Ascending aorta (tissue), 2 donors: ENCODE results near the gene XYLT1. TPM values are rescaled to one million over a fixed set of nuclear protein-coding genes. Genes with fewer than 3 reads are reported as not detected.

Source experiments
- DNase-seq, 2 donors: peaks; one replicate each; pipeline ENCODE4 v3.0.0-alpha.2; 2019; ENCODE audit warnings: low spot score in 2 of 2
- H3K27ac ChIP-seq, 2 donors: fragments of 200-600 bp; sonication (generic); one replicate each; pipeline ENCODE4 v1.5.1; 2016 to 2017; ENCODE audit warnings: mild to moderate bottlenecking in 1 of 2
- H3K27me3 ChIP-seq: fragments of 200-600 bp; sonication (generic); one replicate; pipeline ENCODE4 v1.5.1; 2017
- H3K36me3 ChIP-seq, 2 donors: fragments of 200-600 bp; sonication (generic); one replicate each; pipeline ENCODE4 v1.5.1; 2016
- H3K4me1 ChIP-seq, 2 donors: fragments of 200-600 bp; sonication (generic); one replicate each; pipeline ENCODE4 v1.5.1; 2016 to 2017; ENCODE audit warnings: mild to moderate bottlenecking in 1 of 2
- H3K4me3 ChIP-seq, 2 donors: fragments of 200-600 bp; sonication (generic); one replicate each; pipeline ENCODE4 v1.5.1; 2016 to 2017; ENCODE audit warnings: mild to moderate bottlenecking in 1 of 2
- H3K9me3 ChIP-seq, 2 donors: fragments of 200-600 bp; sonication (generic); one replicate each; pipeline ENCODE4 v1.5.1; 2016
- intact Hi-C: fragments of 100-400 bp; cut with DNase I; formaldehyde crosslinking; loops from one replicate; pipeline ENCODE4 v1.15.1; 2023
- total RNA-seq: library from RNA; depleted of rRNA; stranded (reverse); fragments of >200 nt; gene quantifications from one replicate; pipeline ENCODE4 v1.1.0, GENCODE V29; 2016
- TF ChIP-seq, protein P1 (sequence below), 3 experiments: fragments of 200-600 bp in 2 of 3; fragments of 450-650 bp in 1 of 3; sonication (generic) in 2 of 3; IDR thresholded peaks; one replicate each; pipeline ENCODE4 v1.5.1; 2016 to 2019; ENCODE audit warnings: antibody characterized with exemption in 3 of 3, mild to moderate bottlenecking in 1 of 3, moderate library complexity in 1 of 3

XYLT1 gene
- total RNA-seq, 1 donor from 2014 or later, result 6.7 TPM

DNA sequence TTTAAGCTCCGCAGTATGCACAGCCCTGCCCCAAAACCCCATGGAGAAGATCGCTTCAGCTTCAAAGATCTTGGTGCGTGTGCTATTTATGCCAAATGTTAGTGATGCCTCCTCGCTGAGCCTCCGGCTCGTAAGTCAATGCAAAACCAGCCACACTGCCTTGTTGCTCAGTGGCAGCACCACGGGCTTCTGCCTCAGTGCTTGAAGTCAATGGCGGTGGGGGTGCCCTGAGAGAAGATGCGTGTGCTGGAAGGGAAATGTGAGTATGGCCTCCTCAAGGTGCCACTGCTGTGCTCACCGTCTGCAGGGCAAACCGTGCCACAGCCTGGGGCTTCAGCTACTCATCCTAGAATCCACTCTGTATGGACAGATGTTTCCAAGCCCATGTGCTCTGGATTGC is 121.9 kb downstream of the XYLT1 start:
- no peaks in the 10 kb centered on the region for H3K9me3 ChIP-seq
- DNase-seq, result no peak
- intact Hi-C loops, result no loop called here
- H3K27me3 ChIP-seq, result no peaks in the 10 kb centered on the region
- H3K27ac ChIP-seq, result no peak overlapping the region
- no peaks in the 10 kb centered on the region for H3K36me3 ChIP-seq
- TF ChIP-seq, protein P1, sequence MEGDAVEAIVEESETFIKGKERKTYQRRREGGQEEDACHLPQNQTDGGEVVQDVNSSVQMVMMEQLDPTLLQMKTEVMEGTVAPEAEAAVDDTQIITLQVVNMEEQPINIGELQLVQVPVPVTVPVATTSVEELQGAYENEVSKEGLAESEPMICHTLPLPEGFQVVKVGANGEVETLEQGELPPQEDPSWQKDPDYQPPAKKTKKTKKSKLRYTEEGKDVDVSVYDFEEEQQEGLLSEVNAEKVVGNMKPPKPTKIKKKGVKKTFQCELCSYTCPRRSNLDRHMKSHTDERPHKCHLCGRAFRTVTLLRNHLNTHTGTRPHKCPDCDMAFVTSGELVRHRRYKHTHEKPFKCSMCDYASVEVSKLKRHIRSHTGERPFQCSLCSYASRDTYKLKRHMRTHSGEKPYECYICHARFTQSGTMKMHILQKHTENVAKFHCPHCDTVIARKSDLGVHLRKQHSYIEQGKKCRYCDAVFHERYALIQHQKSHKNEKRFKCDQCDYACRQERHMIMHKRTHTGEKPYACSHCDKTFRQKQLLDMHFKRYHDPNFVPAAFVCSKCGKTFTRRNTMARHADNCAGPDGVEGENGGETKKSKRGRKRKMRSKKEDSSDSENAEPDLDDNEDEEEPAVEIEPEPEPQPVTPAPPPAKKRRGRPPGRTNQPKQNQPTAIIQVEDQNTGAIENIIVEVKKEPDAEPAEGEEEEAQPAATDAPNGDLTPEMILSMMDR (IDR thresholded peaks at IDR 0.05), result no peak
- no peak overlapping the region for H3K4me3 ChIP-seq
- H3K4me1 ChIP-seq, result peaks cover 6 to 21% of the 10 kb centered on the region in 2 donors

GRCh38 chr16:17348042-17348783 is 122.5 kb downstream of the XYLT1 start:
- intact Hi-C loops, result no loop called here
- Histone ChIP-seq H3K36me3 (no peaks in the 10 kb centered on the region), H3K27ac (no peak overlapping the region)

DNA sequence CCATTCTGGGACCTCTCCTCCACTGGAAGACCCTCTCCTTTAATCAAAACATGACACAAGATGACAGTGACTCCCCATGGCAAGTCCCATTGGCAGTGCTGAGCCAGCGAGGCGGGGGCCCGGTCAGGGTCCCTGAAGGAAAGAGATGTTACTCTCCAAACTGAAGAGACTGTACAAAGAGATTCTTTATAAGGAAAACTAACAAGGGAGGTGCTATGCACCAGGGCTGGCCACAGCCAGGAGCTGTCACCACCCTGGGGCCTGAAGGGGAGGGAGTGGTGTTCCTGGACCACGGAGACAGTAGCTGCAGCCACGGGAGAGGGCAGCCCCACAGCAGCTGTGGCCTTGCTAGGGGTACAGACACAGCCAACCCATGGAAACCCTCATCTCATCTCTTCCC is 123.1 kb downstream of the XYLT1 start:
- H3K4me1 ChIP-seq, result peaks cover 6 to 21% of the 10 kb centered on the region in 2 donors
- TF ChIP-seq, protein P1 (IDR thresholded peaks at IDR 0.05), result no peak
- intact Hi-C loops, result no loop called here
- no peaks in the 10 kb centered on the region for H3K27me3 ChIP-seq
- peak overlapping the region in 1 of 2 donors; percentile 60 for H3K27ac ChIP-seq
- H3K36me3 ChIP-seq, result no peaks in the 10 kb centered on the region
- no peak overlapping the region for H3K4me3 ChIP-seq
- H3K9me3 ChIP-seq, result no peaks in the 10 kb centered on the region
- no peak for DNase-seq

More at GRCh38 chr16:17348042-17348783, 122.5 kb downstream of the XYLT1 start:
- TF ChIP-seq, protein P1 (IDR thresholded peaks at IDR 0.05), result no peak
- no peaks in the 10 kb centered on the region for H3K27me3 ChIP-seq
- no peak for DNase-seq
- H3K4me3 ChIP-seq, result no peak overlapping the region
- no peaks in the 10 kb centered on the region for H3K9me3 ChIP-seq
- peaks cover 6 to 21% of the 10 kb centered on the region in 2 donors for H3K4me1 ChIP-seq

GRCh38 chr16:17346621-17347569 is 123.9 kb downstream of the XYLT1 start:
- H3K4me1 ChIP-seq, result peaks cover 6 to 21% of the 10 kb centered on the region in 2 donors
- intact Hi-C loops, result no loop called here
- H3K36me3 ChIP-seq, result no peaks in the 10 kb centered on the region
- peak overlapping the region in 1 of 2 donors; percentile 60 for H3K27ac ChIP-seq
- H3K4me3 ChIP-seq, result no peak overlapping the region
- TF ChIP-seq, protein P1 (IDR thresholded peaks at IDR 0.05), result no peak
- no peak for DNase-seq
- no peaks in the 10 kb centered on the region for H3K9me3 ChIP-seq
- H3K27me3 ChIP-seq, result no peaks in the 10 kb centered on the region

GRCh38 chr16:17345043-17345442 is 125.7 kb downstream of the XYLT1 start:
- peak in 1 of 2 donors; percentile 80 for DNase-seq
- Histone ChIP-seq H3K4me3 (no peak overlapping the region), H3K36me3 (no peaks in the 10 kb centered on the region), H3K4me1 (peaks cover 6 to 30% of the 10 kb centered on the region in 2 donors), H3K9me3 (no peaks in the 10 kb centered on the region), H3K27ac (peak overlapping the region; percentile 34 to 44), H3K27me3 (no peaks in the 10 kb centered on the region)
- TF ChIP-seq, protein P1 (IDR thresholded peaks at IDR 0.05), result no peak
- intact Hi-C loops, result no loop called here
